IPS DF 19.7 (cell line): Measurements from ENCODE around the gene LNX1.

Source experiments
- DNase-seq: peaks from one replicate; pipeline ENCODE4 v3.0.0-alpha.2; 2013; ENCODE audit warnings: low read depth, low spot score

LNX1 gene

GRCh38 chr4:53572600-53572994 is 18.7 kb downstream of the LNX1 start:
- DNase-seq: no peak

- DNase-seq: no peak
These were observed 19.2 kb downstream of the LNX1 start for GRCh38 chr4:53571936-53572599.

GRCh38 chr4:53563824-53564223 is 27.5 kb downstream of the LNX1 start:
- DNase-seq: no peak

GRCh38 chr4:53562409-53562808 is 28.9 kb downstream of the LNX1 start:
- no peak for DNase-seq

- no peak for DNase-seq
These were observed 32.2 kb downstream of the LNX1 start for GRCh38 chr4:53559021-53559620.

- no peak for DNase-seq
These were observed 33.1 kb downstream of the LNX1 start for GRCh38 chr4:53558065-53558801.

GRCh38 chr4:53557669-53558064 is 33.6 kb downstream of the LNX1 start:
- no peak for DNase-seq

- no peak for DNase-seq
These were observed 34.6 kb downstream of the LNX1 start for GRCh38 chr4:53556651-53557050.

GRCh38 chr4:53553486-53554210 is 37.6 kb downstream of the LNX1 start:
- no peak for DNase-seq

- no peak for DNase-seq
These were observed 38.6 kb downstream of the LNX1 start for GRCh38 chr4:53552711-53553110.

GRCh38 chr4:53551958-53552357 is 39.3 kb downstream of the LNX1 start:
- no peak for DNase-seq

- no peak for DNase-seq
These were observed 39.9 kb downstream of the LNX1 start for GRCh38 chr4:53551281-53551864.

GRCh38 chr4:53548662-53549061 is 42.6 kb downstream of the LNX1 start:
- no peak for DNase-seq

- no peak for DNase-seq
These were observed 43.3 kb downstream of the LNX1 start for GRCh38 chr4:53547983-53548382.

GRCh38 chr4:53545942-53546581 is 45.2 kb downstream of the LNX1 start:
- no peak for DNase-seq

- DNase-seq: peak; percentile 15
These were observed 46.0 kb downstream of the LNX1 start for GRCh38 chr4:53545273-53545672.

- no peak for DNase-seq
These were observed 47.7 kb downstream of the LNX1 start for GRCh38 chr4:53543561-53543960.

GRCh38 chr4:53541577-53542206 is 49.6 kb downstream of the LNX1 start:
- DNase-seq: no peak

GRCh38 chr4:53538756-53539155 is 52.5 kb downstream of the LNX1 start:
- no peak for DNase-seq

- no peak for DNase-seq
These were observed 53.7 kb downstream of the LNX1 start for GRCh38 chr4:53537606-53538005.

GRCh38 chr4:53536328-53536727 is 55.0 kb downstream of the LNX1 start:
- no peak for DNase-seq
